ENCODE data around the gene GHRH. TPM values are rescaled to one million over a fixed set of nuclear protein-coding genes. Genes with fewer than 3 reads are reported as not detected.
A peak's percentile ranks its signal among the peaks of the same experiment; 100 is the strongest.

Gene GHRH
- total RNA-seq, 1 donor from 2014 or later: not detected

GRCh38 chr20:37242503-37242902 lies 19.1 kb downstream of the GHRH start:
- no peaks in the 10 kb centered on the region for H3K27me3 Mint-ChIP-seq (ENCODE audit: low read depth)
- no peak for TF ChIP-seq CTCF (conservative IDR thresholded peaks at IDR 0.05)
- no peak overlapping the region for H3K27ac Mint-ChIP-seq (ENCODE audit: unreplicated experiment)
- H3K4me1 Mint-ChIP-seq: peaks cover 55% of the 10 kb centered on the region
- no peak for DNase-seq (ENCODE audit: low read depth, low spot score)
- no peaks in the 10 kb centered on the region for H3K9me3 Mint-ChIP-seq
- peaks cover 33% of the 10 kb centered on the region for H3K36me3 Mint-ChIP-seq (ENCODE audit: low read depth)
- no peak overlapping the region for H3K4me3 Mint-ChIP-seq

GRCh38 chr20:37240337-37241067 lies 21.1 kb downstream of the GHRH start:
- Mint-ChIP-seq H3K9me3 (no peaks in the 10 kb centered on the region), H3K27ac (ENCODE audit: unreplicated experiment) (peak overlapping the region; percentile 60), H3K4me3 (no peak overlapping the region), H3K36me3 (ENCODE audit: low read depth) (peaks cover 36% of the 10 kb centered on the region), H3K27me3 (ENCODE audit: low read depth) (no peaks in the 10 kb centered on the region), H3K4me1 (peaks cover 41% of the 10 kb centered on the region)
- no peak for TF ChIP-seq CTCF (conservative IDR thresholded peaks at IDR 0.05)
- DNase-seq (ENCODE audit: low read depth, low spot score): no peak

GRCh38 chr20:37238935-37239451 lies 22.6 kb downstream of the GHRH start:
- no peak for TF ChIP-seq CTCF (conservative IDR thresholded peaks at IDR 0.05)
- H3K36me3 Mint-ChIP-seq (ENCODE audit: low read depth): peaks cover 34% of the 10 kb centered on the region
- DNase-seq (ENCODE audit: low read depth, low spot score): no peak
- H3K27ac Mint-ChIP-seq (ENCODE audit: unreplicated experiment): no peak overlapping the region
- H3K4me3 Mint-ChIP-seq: no peak overlapping the region
- H3K27me3 Mint-ChIP-seq (ENCODE audit: low read depth): no peaks in the 10 kb centered on the region
- peaks cover 34% of the 10 kb centered on the region for H3K4me1 Mint-ChIP-seq
- H3K9me3 Mint-ChIP-seq: no peaks in the 10 kb centered on the region

- H3K27me3 Mint-ChIP-seq (ENCODE audit: low read depth): no peaks in the 10 kb centered on the region
- no peaks in the 10 kb centered on the region for H3K9me3 Mint-ChIP-seq
- peak overlapping the region; percentile 22 for H3K27ac Mint-ChIP-seq (ENCODE audit: unreplicated experiment)
- no peak overlapping the region for H3K4me3 Mint-ChIP-seq
- peaks cover 30% of the 10 kb centered on the region for H3K4me1 Mint-ChIP-seq
- DNase-seq (ENCODE audit: low read depth, low spot score): no peak
- no peak for TF ChIP-seq CTCF (conservative IDR thresholded peaks at IDR 0.05)
- peaks cover 33% of the 10 kb centered on the region for H3K36me3 Mint-ChIP-seq (ENCODE audit: low read depth)
Measured at GRCh38 chr20:37238426-37238825, 23.2 kb downstream of the GHRH start.

GRCh38 chr20:37237656-37238055 lies 24.0 kb downstream of the GHRH start:
- Mint-ChIP-seq H3K27me3 (ENCODE audit: low read depth) (no peaks in the 10 kb centered on the region), H3K27ac (ENCODE audit: unreplicated experiment) (no peak overlapping the region), H3K9me3 (no peaks in the 10 kb centered on the region), H3K4me3 (no peak overlapping the region), H3K36me3 (ENCODE audit: low read depth) (peaks cover 30% of the 10 kb centered on the region), H3K4me1 (peaks cover 29% of the 10 kb centered on the region)
- TF ChIP-seq CTCF (conservative IDR thresholded peaks at IDR 0.05): no peak
- DNase-seq (ENCODE audit: low read depth, low spot score): no peak

Data from neural crest cell (in vitro differentiated cells).